Mesenchymal stem cell (in vitro differentiated cells and primary cell): ENCODE data around the gene ENTHD1.
A peak's percentile ranks its signal among the peaks of the same experiment; 100 is the strongest.

Source experiments
- DNase-seq: peaks from one replicate; pipeline ENCODE4 v3.0.0-alpha.2; 2013
- H2AFZ ChIP-seq: one replicate; pipeline ENCODE4 v1.6.1; 2013; ENCODE audit warnings: low read depth, mild to moderate bottlenecking, control low read depth, inconsistent platforms, low read length, moderate library complexity
- H2AK5ac ChIP-seq: 2 replicates; pipeline ENCODE4 v1.6.1; 2013; ENCODE audit warnings: low read length, moderate library complexity, mild to moderate bottlenecking, inconsistent platforms; ENCODE audit not compliant: severe bottlenecking
- H2BK120ac ChIP-seq: one replicate; pipeline ENCODE4 v1.6.1; 2013; ENCODE audit warnings: low read depth, mild to moderate bottlenecking, inconsistent platforms, low read length, moderate library complexity
- H2BK12ac ChIP-seq, 2 experiments: one replicate each; pipeline ENCODE4 v1.6.1; 2013; ENCODE audit warnings: inconsistent platforms in 2 of 2, low read length in 2 of 2, mild to moderate bottlenecking in 2 of 2, moderate library complexity in 2 of 2, control low read depth in 1 of 2
- H2BK15ac ChIP-seq: one replicate; pipeline ENCODE4 v1.6.1; 2013; ENCODE audit warnings: mild to moderate bottlenecking, low read depth, inconsistent platforms; ENCODE audit not compliant: poor library complexity, severe bottlenecking
- H2BK5ac ChIP-seq: 2 replicates; pipeline ENCODE4 v1.6.1; 2013; ENCODE audit warnings: low read depth, mild to moderate bottlenecking, low read length, control low read depth, inconsistent platforms; ENCODE audit not compliant: poor library complexity, severe bottlenecking
- H3K14ac ChIP-seq, 2 experiments: one replicate each; pipeline ENCODE4 v1.6.1; 2013; ENCODE audit warnings: inconsistent platforms in 2 of 2, low read length in 2 of 2, control low read depth in 1 of 2, mild to moderate bottlenecking in 1 of 2, moderate library complexity in 1 of 2
- H3K18ac ChIP-seq, 2 experiments: one replicate each; pipeline ENCODE4 v1.6.1; 2013; ENCODE audit warnings: inconsistent platforms in 2 of 2, low read length in 2 of 2, control low read depth in 1 of 2, low read depth in 1 of 2, mild to moderate bottlenecking in 1 of 2
- H3K23ac ChIP-seq, 2 experiments: one replicate each; pipeline ENCODE4 v1.6.1; 2013; ENCODE audit warnings: inconsistent platforms in 2 of 2, low read length in 2 of 2, mild to moderate bottlenecking in 2 of 2, moderate library complexity in 2 of 2, control low read depth in 1 of 2
- H3K27ac ChIP-seq: 2 replicates; pipeline ENCODE4 v1.5.1; 2013; ENCODE audit warnings: mild to moderate bottlenecking, moderate library complexity, low read length, control low read depth, inconsistent platforms; ENCODE audit not compliant: poor library complexity, severe bottlenecking
- H3K27me3 ChIP-seq, 2 experiments: 2 replicates each; pipeline versions ENCODE4 v1.6.1 to v1.7.0; 2013; ENCODE audit warnings: low read length in 2 of 2, mild to moderate bottlenecking in 2 of 2, moderate library complexity in 2 of 2, control low read depth in 1 of 2, inconsistent platforms in 1 of 2; ENCODE audit not compliant: control insufficient read depth in 1 of 2, insufficient read depth in 1 of 2
- H3K36me3 ChIP-seq, 2 experiments: 2 replicates each; pipeline versions ENCODE4 v1.6.1 to v1.7.0; 2013; ENCODE audit warnings: low read length in 2 of 2, control low read depth in 1 of 2, inconsistent platforms in 1 of 2, low read depth in 1 of 2, mild to moderate bottlenecking in 1 of 2; ENCODE audit not compliant: insufficient read depth in 2 of 2, control insufficient read depth in 1 of 2
- H3K4ac ChIP-seq, 2 experiments: one replicate each; pipeline ENCODE4 v1.6.1; 2013; ENCODE audit warnings: inconsistent platforms in 2 of 2, low read length in 2 of 2, mild to moderate bottlenecking in 2 of 2, moderate library complexity in 2 of 2, control low read depth in 1 of 2, low read depth in 1 of 2
- H3K4me1 ChIP-seq: 2 replicates; pipeline ENCODE4 v1.6.1; 2013; ENCODE audit warnings: low read depth, low read length, control low read depth; ENCODE audit not compliant: control insufficient read depth, insufficient read depth
- H3K4me2 ChIP-seq: 2 replicates; pipeline ENCODE4 v1.6.1; 2013; ENCODE audit warnings: low read length, mild to moderate bottlenecking, inconsistent platforms; ENCODE audit not compliant: poor library complexity, severe bottlenecking
- H3K4me3 ChIP-seq, 2 experiments: 2 replicates each; pipeline versions ENCODE4 v1.5.1 to v1.7.0; 2013; ENCODE audit warnings: low read length in 2 of 2, mild to moderate bottlenecking in 2 of 2, control low read depth in 1 of 2, low read depth in 1 of 2; ENCODE audit not compliant: insufficient read depth in 1 of 2
- H3K79me1 ChIP-seq: replicated peaks from 2 replicates; pipeline ENCODE4 v1.6.1; 2013; ENCODE audit warnings: mild to moderate bottlenecking, control low read depth, low read length, inconsistent platforms; ENCODE audit not compliant: poor library complexity, severe bottlenecking
- H3K9ac ChIP-seq: 2 replicates; pipeline ENCODE4 v1.7.0; 2013; ENCODE audit warnings: mild to moderate bottlenecking, low read length, moderate library complexity
- H3K9me3 ChIP-seq: 2 replicates; pipeline ENCODE4 v1.7.0; 2013; ENCODE audit warnings: mild to moderate bottlenecking, low read length; ENCODE audit not compliant: control insufficient read depth
- H4K8ac ChIP-seq: one replicate; pipeline ENCODE4 v1.6.1; 2013; ENCODE audit warnings: inconsistent platforms, mild to moderate bottlenecking, low read length, moderate library complexity
- H4K91ac ChIP-seq: one replicate; pipeline ENCODE4 v1.6.1; 2013; ENCODE audit warnings: mild to moderate bottlenecking, low read length, inconsistent platforms
- WGBS: methylation state at CpG from one replicate; pipeline ENCODE4 v1.1.7; 2013; ENCODE audit warnings: mixed read lengths; 5-methylcytosine and 5-hydroxymethylcytosine counted together

Gene ENTHD1

GRCh38 chr22:39777716-39778454 is 115.7 kb downstream of the ENTHD1 start:
- Histone ChIP-seq H2AK5ac (no peak overlapping the region), H3K79me1 (no peaks in the 10 kb centered on the region), H3K23ac (no peak overlapping the region), H2AFZ (no peak overlapping the region), H3K4me2 (no peak overlapping the region), H3K36me3 (no peaks in the 10 kb centered on the region), H3K4me1 (no peaks in the 10 kb centered on the region), H3K4me3 (no peak overlapping the region), H3K14ac (no peak overlapping the region), H3K4ac (no peak overlapping the region), H3K27ac (no peak overlapping the region), H3K27me3 (peaks cover 33 to 50% of the 10 kb centered on the region in 2 experiments), H4K8ac (no peak overlapping the region), H2BK120ac (no peak overlapping the region), H2BK15ac (no peak overlapping the region), H3K18ac (no peak overlapping the region), H2BK5ac (no peak overlapping the region), H4K91ac (no peak overlapping the region), H3K9me3 (no peaks in the 10 kb centered on the region), H3K9ac (no peak overlapping the region), H2BK12ac (no peak overlapping the region)
- no peak for DNase-seq
- 70% methylated on average over 4 of the region's 5 CpGs for WGBS

- H3K9ac ChIP-seq, result no peak overlapping the region
- H2AK5ac ChIP-seq, result no peak overlapping the region
- no peak overlapping the region for H3K4ac ChIP-seq
- H3K23ac ChIP-seq, result no peak overlapping the region
- H4K8ac ChIP-seq, result no peak overlapping the region
- no peaks in the 10 kb centered on the region for H3K4me1 ChIP-seq
- no peak overlapping the region for H3K14ac ChIP-seq
- no peak overlapping the region for H3K4me2 ChIP-seq
- no peak overlapping the region for H3K4me3 ChIP-seq
- peaks cover 5% of the 10 kb centered on the region for H3K9me3 ChIP-seq
- 80% methylated on average over 1 of the region's 2 CpGs for WGBS
- no peak overlapping the region for H2BK120ac ChIP-seq
- no peak overlapping the region for H4K91ac ChIP-seq
- H2AFZ ChIP-seq, result no peak overlapping the region
- H3K36me3 ChIP-seq, result no peaks in the 10 kb centered on the region
- no peak overlapping the region for H3K27ac ChIP-seq
- no peak overlapping the region for H2BK15ac ChIP-seq
- H3K18ac ChIP-seq, result no peak overlapping the region
- no peak overlapping the region for H2BK12ac ChIP-seq
- H2BK5ac ChIP-seq, result no peak overlapping the region
- H3K27me3 ChIP-seq, result peaks cover 37 to 50% of the 10 kb centered on the region in 2 experiments
- no peak for DNase-seq
- H3K79me1 ChIP-seq, result no peaks in the 10 kb centered on the region
Observed at GRCh38 chr22:39776295-39777009, 117.1 kb downstream of the ENTHD1 start.

GRCh38 chr22:39773976-39774539 is 119.5 kb downstream of the ENTHD1 start:
- H3K36me3 ChIP-seq, result no peaks in the 10 kb centered on the region
- no peak overlapping the region for H2BK15ac ChIP-seq
- H3K23ac ChIP-seq, result no peak overlapping the region
- WGBS, result 32% methylated on average over 4 of the region's 4 CpGs
- no peak overlapping the region for H3K4me3 ChIP-seq
- no peak overlapping the region for H3K9ac ChIP-seq
- no peak overlapping the region for H4K8ac ChIP-seq
- H3K9me3 ChIP-seq, result peaks cover 16% of the 10 kb centered on the region
- no peak overlapping the region for H3K14ac ChIP-seq
- H2BK12ac ChIP-seq, result no peak overlapping the region
- H2AK5ac ChIP-seq, result no peak overlapping the region
- peak; percentile 18 for DNase-seq
- peaks cover 58 to 61% of the 10 kb centered on the region in 2 experiments for H3K27me3 ChIP-seq
- no peak overlapping the region for H2BK5ac ChIP-seq
- H3K4me1 ChIP-seq, result no peaks in the 10 kb centered on the region
- no peak overlapping the region for H2BK120ac ChIP-seq
- H2AFZ ChIP-seq, result no peak overlapping the region
- H3K27ac ChIP-seq, result no peak overlapping the region
- H4K91ac ChIP-seq, result no peak overlapping the region
- H3K18ac ChIP-seq, result no peak overlapping the region
- H3K79me1 ChIP-seq, result no peaks in the 10 kb centered on the region
- H3K4me2 ChIP-seq, result no peak overlapping the region
- H3K4ac ChIP-seq, result no peak overlapping the region

GRCh38 chr22:39773503-39773902 is 120.1 kb downstream of the ENTHD1 start:
- Histone ChIP-seq H3K4me3 (no peak overlapping the region), H3K27ac (no peak overlapping the region), H3K4me1 (no peaks in the 10 kb centered on the region), H3K4me2 (no peak overlapping the region), H2AK5ac (no peak overlapping the region), H3K27me3 (peaks cover 58 to 62% of the 10 kb centered on the region in 2 experiments), H2BK120ac (no peak overlapping the region), H3K18ac (no peak overlapping the region), H4K91ac (no peak overlapping the region), H3K4ac (no peak overlapping the region), H3K9me3 (peaks cover 16% of the 10 kb centered on the region), H3K23ac (no peak overlapping the region), H4K8ac (no peak overlapping the region), H2BK5ac (no peak overlapping the region), H3K9ac (no peak overlapping the region), H2BK12ac (no peak overlapping the region), H3K14ac (no peak overlapping the region), H3K79me1 (no peaks in the 10 kb centered on the region), H3K36me3 (no peaks in the 10 kb centered on the region), H2BK15ac (no peak overlapping the region), H2AFZ (no peak overlapping the region)
- DNase-seq, result no peak
